Activated CD8-positive, alpha-beta T cell treated with anti-CD3 and anti-CD28 coated beads for 36 hours (primary cell): Measurements from ENCODE around the gene C2orf49. TPM values are rescaled to one million over a fixed set of nuclear protein-coding genes. Genes with fewer than 3 reads are reported as not detected.

Source experiments
- ATAC-seq: fragments of 200-7000 bp; cut with Tn5 transposase; one replicate; pipeline ENCODE4 v1.10.0; 2021; ENCODE audit warnings: mild to moderate bottlenecking, moderate library complexity
- CTCF ChIA-PET: fragments of 350-600 bp; sonication (Branson Sonifier 250); formaldehyde crosslinking; loops from one replicate; lab custom pipeline; 2021; ENCODE audit warnings: antibody characterized with exemption; lab: Charles Lee
- POLR2A ChIA-PET: fragments of 350-600 bp; sonication (Branson Sonifier 250); formaldehyde crosslinking; loops from one replicate; lab custom pipeline; 2021; ENCODE audit warnings: antibody characterized with exemption; lab: Charles Lee
- DNase-seq: peaks from one replicate; pipeline ENCODE4 v3.0.0-alpha.2; 2020
- H3K27ac Mint-ChIP-seq: one replicate; pipeline ENCODE4 v1.8.0; 2021; ENCODE audit warnings: mild to moderate bottlenecking, mixed read lengths
- H3K27me3 Mint-ChIP-seq: one replicate; pipeline ENCODE4 v1.8.0; 2021; ENCODE audit warnings: mixed read lengths
- H3K36me3 Mint-ChIP-seq: one replicate; pipeline ENCODE4 v1.8.0; 2021; ENCODE audit warnings: low read depth, mixed read lengths
- H3K4me1 Mint-ChIP-seq: one replicate; pipeline ENCODE4 v1.8.0; 2021; ENCODE audit warnings: low read depth, mixed read lengths
- H3K4me3 Mint-ChIP-seq: one replicate; pipeline ENCODE4 v1.8.0; 2021; ENCODE audit warnings: mild to moderate bottlenecking, moderate library complexity, mixed read lengths
- H3K9me3 Mint-ChIP-seq: one replicate; pipeline ENCODE4 v1.8.0; 2021; ENCODE audit warnings: mixed read lengths
- intact Hi-C: fragments of 100-400 bp; cut with micrococcal nuclease; formaldehyde crosslinking; loops from one replicate; pipeline ENCODE4 v1.10.0; 2022
- total RNA-seq, 2 experiments: library from RNA; stranded (reverse); gene quantifications; one replicate each; pipeline ENCODE4 v1.2.3, GENCODE V29; 2021
- TF ChIP-seq, protein P1 (sequence below): fragments of 200-600 bp; IDR thresholded peaks from one replicate; pipeline ENCODE4 v1.8.0; 2022; ENCODE audit warnings: antibody characterized with exemption, mild to moderate bottlenecking

Gene C2orf49
- total RNA-seq, 2 experiments from 2014 or later = 22.3 to 23.3 TPM

DNA sequence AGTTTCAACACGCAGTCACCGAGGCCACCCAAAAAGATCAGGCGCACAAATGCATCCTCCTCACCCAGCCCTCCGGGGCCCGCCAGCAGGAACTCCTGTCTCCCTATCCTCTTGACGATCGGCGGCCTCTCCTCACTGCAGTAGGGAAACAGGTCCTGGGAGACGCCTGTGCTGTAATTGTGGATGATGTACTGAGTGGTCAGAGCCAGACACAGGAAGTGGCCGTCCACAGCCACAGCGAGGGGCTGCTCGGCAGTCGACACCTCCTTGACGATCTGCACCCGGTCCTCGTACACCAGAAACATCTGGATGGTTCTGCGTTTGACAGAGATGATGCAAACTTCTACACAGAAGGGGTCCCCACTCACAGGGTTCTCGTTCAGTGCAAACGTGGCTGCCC, 29.8 kb upstream of the C2orf49 start:
- ChIA-PET CTCF (interaction anchor here (1.9 kb wide), 1 partner anchor 10 kb away, joined by 5 read pairs; no protein-coding TSS in a partner anchor), POLR2A (interaction anchor here (0.9 kb wide), 1 partner anchor 17 kb away, joined by 3 read pairs; no protein-coding TSS in a partner anchor)
- no peak for ATAC-seq
- intact Hi-C loops = no loop called here
- no peak for DNase-seq
- no peaks in the 10 kb centered on the region for H3K9me3 Mint-ChIP-seq
- peaks cover 37% of the 10 kb centered on the region for H3K4me1 Mint-ChIP-seq
- TF ChIP-seq, protein P1, sequence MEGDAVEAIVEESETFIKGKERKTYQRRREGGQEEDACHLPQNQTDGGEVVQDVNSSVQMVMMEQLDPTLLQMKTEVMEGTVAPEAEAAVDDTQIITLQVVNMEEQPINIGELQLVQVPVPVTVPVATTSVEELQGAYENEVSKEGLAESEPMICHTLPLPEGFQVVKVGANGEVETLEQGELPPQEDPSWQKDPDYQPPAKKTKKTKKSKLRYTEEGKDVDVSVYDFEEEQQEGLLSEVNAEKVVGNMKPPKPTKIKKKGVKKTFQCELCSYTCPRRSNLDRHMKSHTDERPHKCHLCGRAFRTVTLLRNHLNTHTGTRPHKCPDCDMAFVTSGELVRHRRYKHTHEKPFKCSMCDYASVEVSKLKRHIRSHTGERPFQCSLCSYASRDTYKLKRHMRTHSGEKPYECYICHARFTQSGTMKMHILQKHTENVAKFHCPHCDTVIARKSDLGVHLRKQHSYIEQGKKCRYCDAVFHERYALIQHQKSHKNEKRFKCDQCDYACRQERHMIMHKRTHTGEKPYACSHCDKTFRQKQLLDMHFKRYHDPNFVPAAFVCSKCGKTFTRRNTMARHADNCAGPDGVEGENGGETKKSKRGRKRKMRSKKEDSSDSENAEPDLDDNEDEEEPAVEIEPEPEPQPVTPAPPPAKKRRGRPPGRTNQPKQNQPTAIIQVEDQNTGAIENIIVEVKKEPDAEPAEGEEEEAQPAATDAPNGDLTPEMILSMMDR = no peak
- H3K4me3 Mint-ChIP-seq = no peak overlapping the region
- no peaks in the 10 kb centered on the region for H3K27me3 Mint-ChIP-seq
- H3K27ac Mint-ChIP-seq = no peak overlapping the region
- H3K36me3 Mint-ChIP-seq = peaks cover 37% of the 10 kb centered on the region

DNA sequence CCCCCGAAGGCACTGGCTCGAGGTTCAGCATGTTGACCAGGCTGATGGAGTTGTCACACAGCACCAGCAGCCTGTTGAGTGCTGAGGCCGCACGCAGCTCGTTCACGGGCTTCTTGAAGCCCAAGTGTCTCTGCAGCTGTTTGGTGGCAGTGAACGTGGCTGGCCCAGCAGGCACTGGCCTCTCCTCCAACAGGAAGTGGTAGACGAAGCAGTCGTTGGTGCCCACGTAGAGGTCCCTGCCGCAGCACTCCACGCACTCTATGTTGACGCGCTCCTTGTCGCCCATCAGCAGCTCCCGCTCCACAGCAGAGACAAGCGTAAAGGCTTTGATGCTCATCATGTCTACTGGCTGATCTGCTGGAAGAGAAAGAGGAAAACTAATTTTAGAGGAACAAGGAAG, 29.4 kb upstream of the C2orf49 start:
- no peaks in the 10 kb centered on the region for H3K9me3 Mint-ChIP-seq
- peaks cover 37% of the 10 kb centered on the region for H3K36me3 Mint-ChIP-seq
- peaks cover 34% of the 10 kb centered on the region for H3K4me1 Mint-ChIP-seq
- TF ChIP-seq, protein P1 = no peak
- H3K27ac Mint-ChIP-seq = peak overlapping the region; percentile 20
- intact Hi-C loops = no loop called here
- DNase-seq = no peak
- no peak for ATAC-seq
- CTCF ChIA-PET = interaction anchor here (1.9 kb wide), 1 partner anchor 10 kb away, joined by 5 read pairs; no protein-coding TSS in a partner anchor
- POLR2A ChIA-PET = interaction anchor here (0.9 to 1.2 kb wide), 2 partner anchors 12 to 16 kb away, joined by 3 read pairs; no protein-coding TSS in a partner anchor
- no peaks in the 10 kb centered on the region for H3K27me3 Mint-ChIP-seq
- H3K4me3 Mint-ChIP-seq = no peak overlapping the region

DNA sequence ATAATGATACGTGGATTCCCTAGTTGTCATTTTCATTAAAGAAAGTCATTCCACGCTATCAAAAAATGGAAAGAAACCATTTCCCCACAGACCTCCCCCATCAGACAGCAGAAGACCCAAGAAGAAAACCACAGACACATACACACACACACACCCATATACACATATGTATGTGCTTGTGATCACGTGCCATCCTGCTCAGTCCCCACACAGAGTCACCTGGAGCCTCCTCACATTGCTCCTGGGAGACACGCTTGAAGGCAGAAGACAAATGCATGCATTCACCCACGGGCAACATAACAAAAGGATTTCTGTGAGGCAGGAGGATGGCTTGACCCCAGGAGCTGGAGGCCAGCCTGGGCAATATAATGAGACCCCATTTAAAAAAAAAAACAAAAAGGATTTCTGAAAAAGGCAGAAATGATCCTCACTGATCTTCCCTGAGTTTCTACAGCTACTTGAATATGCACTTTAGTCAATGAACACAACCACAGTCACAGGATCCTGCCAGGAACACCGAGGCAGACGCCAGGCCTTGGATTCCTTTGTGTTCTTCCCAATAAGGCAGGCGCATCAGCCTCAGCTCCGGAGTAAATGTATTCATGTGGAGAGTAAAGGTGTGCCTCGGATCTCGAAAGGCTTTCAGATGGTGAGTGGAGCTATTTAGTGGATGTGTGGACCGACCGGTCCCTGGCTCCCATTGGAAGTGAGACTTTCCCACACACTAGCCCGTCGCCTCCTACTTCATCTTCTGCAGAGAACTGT, 28.8 kb upstream of the C2orf49 start:
- TF ChIP-seq, protein P1 = no peak
- Mint-ChIP-seq H3K27ac (peak overlapping the region; percentile 20), H3K36me3 (peaks cover 33% of the 10 kb centered on the region), H3K4me3 (no peak overlapping the region), H3K9me3 (no peaks in the 10 kb centered on the region), H3K4me1 (peaks cover 33% of the 10 kb centered on the region), H3K27me3 (no peaks in the 10 kb centered on the region)
- no peak for DNase-seq
- ATAC-seq = no peak
- ChIA-PET CTCF (interaction anchor here (1.9 kb wide), 1 partner anchor 9 kb away, joined by 5 read pairs; no protein-coding TSS in a partner anchor), POLR2A (interaction anchor here (1.2 kb wide), 1 partner anchor 11 kb away, joined by 3 read pairs; no protein-coding TSS in a partner anchor)
- intact Hi-C loops = no loop called here

DNA sequence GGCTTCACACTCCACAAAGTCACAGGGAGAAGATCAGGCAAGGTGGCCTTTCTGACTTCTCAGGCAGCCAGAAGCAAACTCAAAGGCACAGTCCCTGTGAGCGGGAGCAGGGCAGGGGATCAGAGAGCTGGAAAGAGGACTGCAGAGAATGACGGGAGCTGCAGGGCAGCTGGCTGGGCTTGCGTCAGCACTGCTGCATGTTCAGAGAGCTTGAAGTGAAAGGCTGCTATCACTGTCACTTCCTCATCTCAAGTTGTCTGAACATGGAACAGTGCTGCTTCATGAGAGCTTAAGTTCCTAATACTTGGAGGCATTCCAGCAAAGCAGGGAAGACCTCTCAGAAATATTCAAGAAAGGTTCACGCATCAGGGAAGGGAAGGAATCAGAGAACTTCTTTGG, 28.2 kb upstream of the C2orf49 start:
- no peak for DNase-seq
- peaks cover 31% of the 10 kb centered on the region for H3K36me3 Mint-ChIP-seq
- POLR2A ChIA-PET = no interaction called here
- TF ChIP-seq, protein P1 = no peak
- H3K9me3 Mint-ChIP-seq = no peaks in the 10 kb centered on the region
- H3K27ac Mint-ChIP-seq = no peak overlapping the region
- no peaks in the 10 kb centered on the region for H3K27me3 Mint-ChIP-seq
- H3K4me3 Mint-ChIP-seq = no peak overlapping the region
- intact Hi-C loops = no loop called here
- CTCF ChIA-PET = interaction anchor here (1.1 to 1.9 kb wide), 2 partner anchors 8 to 21 kb away, joined by 3 to 5 read pairs; no protein-coding TSS in a partner anchor
- ATAC-seq = no peak
- H3K4me1 Mint-ChIP-seq = peaks cover 33% of the 10 kb centered on the region

DNA sequence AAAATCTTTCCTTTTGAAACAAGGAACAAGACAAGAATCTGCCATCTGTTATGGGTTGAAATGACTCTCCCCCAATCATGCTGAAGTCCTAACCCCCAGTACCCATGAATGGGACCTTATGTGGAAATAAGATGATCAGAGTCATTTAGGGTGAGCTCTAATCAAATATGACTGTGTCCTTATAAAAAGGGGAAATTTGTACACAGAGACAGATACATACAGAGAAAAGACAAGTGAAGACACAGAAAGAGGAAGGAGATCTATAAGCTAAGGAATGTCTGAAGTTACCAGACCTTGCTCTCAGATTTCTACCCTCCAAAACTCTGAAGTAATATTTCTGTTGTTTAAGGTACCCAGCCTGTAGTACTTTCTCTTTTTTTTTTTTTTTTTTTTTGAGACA, 23.5 kb upstream of the C2orf49 start:
- H3K9me3 Mint-ChIP-seq = no peaks in the 10 kb centered on the region
- TF ChIP-seq, protein P1 = no peak
- ATAC-seq (no peak), DNase-seq (no peak)
- H3K27me3 Mint-ChIP-seq = no peaks in the 10 kb centered on the region
- ChIA-PET CTCF (no interaction called here), POLR2A (no interaction called here)
- no peak overlapping the region for H3K27ac Mint-ChIP-seq
- no peak overlapping the region for H3K4me3 Mint-ChIP-seq
- intact Hi-C loops = no loop called here
- peaks cover 9% of the 10 kb centered on the region for H3K36me3 Mint-ChIP-seq
- peaks cover 23% of the 10 kb centered on the region for H3K4me1 Mint-ChIP-seq
